Right lobe of liver (tissue), 4 donors: ENCODE measurements around the gene RPRD1B.

Experiments used
- POLR2A ChIP-seq: fragments of 450-650 bp; IDR thresholded peaks from one replicate; pipeline ENCODE4 v1.6.1; 2017; ENCODE audit warnings: antibody characterized with exemption, mild to moderate bottlenecking
- TF ChIP-seq, protein P1 (sequence below), 4 donors: fragments of 200-600 bp in 3 of 4; fragments of 450-650 bp in 1 of 4; IDR thresholded peaks; one replicate each; pipeline versions ENCODE4 v1.5.1 to v1.8.0; 2016 to 2022; ENCODE audit warnings: antibody characterized with exemption in 4 of 4, mild to moderate bottlenecking in 2 of 4
- donor health status: DM: no; HTN: no; CAD: no.
- donor health status: DM: no; HTN: no; CAD: no.
- donor health status: DM: no; HTN: yes; CAD: no.

DNA sequence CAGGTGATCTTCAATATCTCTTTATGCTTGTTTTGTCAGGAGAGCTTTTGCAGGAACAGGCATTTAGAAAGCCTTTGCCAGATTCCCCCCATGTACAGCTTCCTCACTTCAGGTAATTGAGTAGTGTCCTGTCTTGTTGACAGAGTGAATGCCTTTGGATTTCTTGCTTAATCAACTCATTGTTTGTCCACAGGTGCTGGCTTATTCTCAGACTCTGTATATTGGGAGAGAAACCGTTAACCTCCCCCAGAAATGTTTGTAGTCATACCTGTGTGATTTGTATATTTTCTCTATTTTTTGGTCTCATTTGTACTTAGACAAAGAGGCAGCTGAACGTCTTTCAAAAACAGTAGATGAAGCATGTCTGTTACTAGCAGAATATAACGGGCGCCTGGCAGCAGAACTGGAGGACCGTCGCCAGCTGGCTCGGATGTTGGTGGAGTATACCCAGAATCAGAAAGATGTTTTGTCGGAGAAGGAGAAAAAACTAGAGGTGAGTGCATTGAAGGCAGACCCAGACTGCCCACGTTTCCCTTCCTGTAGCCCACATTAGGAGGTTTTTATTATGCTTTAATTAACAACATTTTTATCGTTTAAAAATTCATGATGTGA is 32.3 kb downstream of the RPRD1B start:
- TF ChIP-seq, protein P1, sequence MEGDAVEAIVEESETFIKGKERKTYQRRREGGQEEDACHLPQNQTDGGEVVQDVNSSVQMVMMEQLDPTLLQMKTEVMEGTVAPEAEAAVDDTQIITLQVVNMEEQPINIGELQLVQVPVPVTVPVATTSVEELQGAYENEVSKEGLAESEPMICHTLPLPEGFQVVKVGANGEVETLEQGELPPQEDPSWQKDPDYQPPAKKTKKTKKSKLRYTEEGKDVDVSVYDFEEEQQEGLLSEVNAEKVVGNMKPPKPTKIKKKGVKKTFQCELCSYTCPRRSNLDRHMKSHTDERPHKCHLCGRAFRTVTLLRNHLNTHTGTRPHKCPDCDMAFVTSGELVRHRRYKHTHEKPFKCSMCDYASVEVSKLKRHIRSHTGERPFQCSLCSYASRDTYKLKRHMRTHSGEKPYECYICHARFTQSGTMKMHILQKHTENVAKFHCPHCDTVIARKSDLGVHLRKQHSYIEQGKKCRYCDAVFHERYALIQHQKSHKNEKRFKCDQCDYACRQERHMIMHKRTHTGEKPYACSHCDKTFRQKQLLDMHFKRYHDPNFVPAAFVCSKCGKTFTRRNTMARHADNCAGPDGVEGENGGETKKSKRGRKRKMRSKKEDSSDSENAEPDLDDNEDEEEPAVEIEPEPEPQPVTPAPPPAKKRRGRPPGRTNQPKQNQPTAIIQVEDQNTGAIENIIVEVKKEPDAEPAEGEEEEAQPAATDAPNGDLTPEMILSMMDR (IDR thresholded peaks at IDR 0.05): no peak
- peak; percentile 72 for TF ChIP-seq POLR2A
